GM21825 (cell line): Measurements from ENCODE around the gene HMOX1.
"Not testable (repeated sequence)": the region's sequence is repeated elsewhere in the genome, so short reads cannot be mapped to it uniquely, and the experiment has no call there.

Experiments used
- ATAC-seq: cut with Tn5 transposase; IDR thresholded peaks from one replicate; pipeline ENCODE4 v1.9.1; 2021; ENCODE audit warnings: mild to moderate bottlenecking, moderate library complexity; ENCODE audit not compliant: unreplicated experiment

The HMOX1 gene

DNA sequence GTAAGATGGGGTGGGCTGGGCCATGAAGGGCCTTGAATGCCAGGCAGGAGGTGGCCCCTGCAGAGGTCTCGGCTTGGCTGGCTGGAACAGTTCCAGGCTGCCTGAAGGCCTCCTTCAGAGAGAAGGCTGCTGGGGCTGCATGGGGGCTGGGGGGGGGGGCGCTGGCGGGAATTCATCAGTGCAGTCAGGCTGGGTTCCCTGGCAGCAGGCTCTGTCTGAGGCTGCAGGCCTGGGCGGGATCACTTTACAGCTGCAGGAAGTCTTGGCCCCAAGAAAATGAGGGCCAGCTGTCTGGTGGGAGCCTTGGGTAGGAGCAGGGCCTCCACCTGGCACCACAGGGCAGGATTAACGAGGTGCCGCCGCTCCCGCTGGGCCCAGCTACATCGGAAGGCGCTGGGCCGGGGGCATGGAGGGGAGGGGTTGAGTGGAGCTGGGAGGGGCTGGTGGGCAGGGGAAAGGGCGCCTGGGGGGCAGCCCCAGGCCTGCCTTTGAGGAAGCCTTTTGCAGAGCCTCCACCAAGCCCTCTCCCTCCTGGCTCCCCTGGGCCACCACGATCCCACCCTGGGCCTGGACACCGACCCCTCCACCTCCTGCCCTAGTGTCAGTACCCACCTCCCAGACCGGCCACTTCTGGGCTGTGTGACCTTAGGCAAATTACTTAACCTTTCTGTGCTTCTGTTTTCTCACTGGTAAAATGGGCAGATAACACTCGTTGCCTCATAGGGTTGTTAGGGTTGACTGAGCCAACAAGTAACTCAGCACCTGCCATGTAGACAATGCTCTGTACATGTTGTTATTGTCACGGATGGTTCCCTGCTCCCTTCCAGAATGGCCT is 31.0 kb upstream of the HMOX1 start:
- no peak for ATAC-seq

DNA sequence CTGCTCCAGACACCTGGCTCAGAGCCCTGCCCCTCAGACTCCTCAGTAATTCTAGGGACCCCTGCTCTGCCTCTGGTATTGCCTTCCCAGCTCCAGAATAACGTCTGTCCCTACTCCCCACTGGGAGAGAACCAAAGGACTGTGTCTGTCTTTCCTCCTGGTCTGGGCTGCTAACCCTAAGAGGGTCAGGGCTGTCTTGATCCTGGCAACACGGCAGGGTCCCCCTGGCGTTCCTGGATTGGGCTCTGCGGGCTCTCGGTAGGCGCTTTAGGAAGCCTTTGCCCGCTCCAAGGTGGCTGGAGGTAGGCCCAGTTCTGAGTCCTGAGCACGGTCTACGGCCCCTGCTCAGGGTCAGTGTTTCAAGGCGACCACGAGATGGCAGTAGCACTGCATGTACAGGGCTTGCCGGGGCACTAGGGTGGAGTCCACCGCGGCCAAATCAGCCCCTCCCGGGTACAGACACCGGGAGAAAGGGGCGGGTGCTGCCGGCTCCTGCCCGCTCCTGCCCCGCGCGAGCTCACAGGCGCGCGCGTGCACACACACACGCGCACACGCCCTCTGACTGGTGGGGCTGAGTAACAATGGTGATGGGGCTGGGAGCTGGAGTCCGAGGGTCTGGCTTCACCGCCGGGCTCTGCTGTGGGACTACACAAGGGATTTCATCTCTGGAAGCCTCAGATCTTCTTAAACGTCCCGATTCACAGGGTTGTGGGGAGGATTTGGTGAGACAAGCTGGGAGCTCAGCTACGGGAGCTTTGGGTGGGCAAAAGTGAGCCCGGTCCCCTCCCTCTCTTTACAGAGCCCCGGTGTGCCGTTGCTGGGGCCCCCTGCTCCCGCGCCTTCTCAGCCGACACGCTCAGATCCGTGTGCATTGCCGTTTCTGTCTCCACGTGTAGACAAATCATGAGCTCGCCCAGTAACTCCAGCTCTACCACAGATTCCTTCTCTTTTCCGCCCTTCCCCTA is 30.1 kb upstream of the HMOX1 start:
- ATAC-seq = peak; percentile 63

DNA sequence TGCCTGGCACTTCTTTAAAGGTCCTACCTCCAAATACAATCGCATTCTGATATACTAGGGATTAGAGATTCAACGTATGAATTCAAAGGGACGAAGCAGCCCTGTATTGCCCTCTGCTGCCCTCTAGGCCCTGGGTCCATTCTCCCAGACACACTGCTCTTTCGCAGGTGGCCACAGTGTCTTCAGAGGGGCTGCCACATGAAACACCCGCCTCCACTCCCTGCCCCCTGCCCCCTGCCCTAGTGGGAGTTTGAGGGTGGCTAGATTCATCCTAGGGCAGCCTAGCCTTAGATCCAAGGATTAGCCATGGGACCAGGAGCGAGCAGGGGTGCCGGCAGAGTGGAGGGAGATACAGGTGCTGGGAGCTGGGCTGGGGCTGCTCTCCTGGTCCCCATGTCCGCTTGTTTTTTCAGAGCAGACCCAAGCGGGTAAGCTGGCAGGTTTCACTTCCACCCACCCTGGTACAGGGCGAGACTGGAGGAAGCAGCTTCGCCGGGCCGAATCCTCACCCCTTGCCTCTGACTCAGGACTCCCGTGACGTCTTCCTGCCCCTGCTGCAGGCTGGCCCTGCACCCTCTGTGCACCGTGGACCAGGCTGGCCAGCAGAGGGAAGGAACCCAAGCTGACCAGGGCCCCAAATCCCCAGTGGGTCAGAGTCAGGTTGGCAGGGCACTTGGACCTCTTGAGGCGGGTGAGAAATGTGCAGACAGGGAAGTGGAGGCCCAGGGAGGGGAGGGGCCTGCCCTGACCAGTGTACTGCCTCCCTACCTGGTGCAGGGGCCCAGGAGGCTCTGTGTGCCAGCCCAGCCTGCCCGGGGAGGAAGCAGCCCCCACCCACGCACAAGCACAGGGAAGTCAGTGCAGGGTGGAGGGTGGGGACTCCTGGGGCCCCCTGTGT is 28.4 kb upstream of the HMOX1 start:
- peak; percentile 40 for ATAC-seq

DNA sequence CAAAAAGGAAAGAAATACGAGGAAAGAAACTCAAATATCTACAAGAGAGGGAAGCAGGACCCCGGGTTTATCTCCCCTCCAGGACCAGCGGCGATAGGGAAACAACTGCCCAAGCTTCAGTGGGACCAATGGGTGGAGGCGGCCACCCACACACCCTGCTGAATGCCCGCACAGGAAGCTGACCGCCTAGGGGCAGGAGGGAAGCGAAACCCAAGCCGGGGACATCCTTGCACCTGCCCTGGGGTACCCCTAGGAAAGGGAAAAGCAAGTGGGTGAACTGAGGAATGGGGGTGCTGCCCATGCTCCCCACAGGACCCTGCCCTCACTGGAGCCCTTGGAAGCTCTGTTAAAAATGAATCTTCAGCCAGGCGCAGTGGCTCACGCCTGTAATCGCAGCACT is 27.6 kb upstream of the HMOX1 start:
- no peak for ATAC-seq

DNA sequence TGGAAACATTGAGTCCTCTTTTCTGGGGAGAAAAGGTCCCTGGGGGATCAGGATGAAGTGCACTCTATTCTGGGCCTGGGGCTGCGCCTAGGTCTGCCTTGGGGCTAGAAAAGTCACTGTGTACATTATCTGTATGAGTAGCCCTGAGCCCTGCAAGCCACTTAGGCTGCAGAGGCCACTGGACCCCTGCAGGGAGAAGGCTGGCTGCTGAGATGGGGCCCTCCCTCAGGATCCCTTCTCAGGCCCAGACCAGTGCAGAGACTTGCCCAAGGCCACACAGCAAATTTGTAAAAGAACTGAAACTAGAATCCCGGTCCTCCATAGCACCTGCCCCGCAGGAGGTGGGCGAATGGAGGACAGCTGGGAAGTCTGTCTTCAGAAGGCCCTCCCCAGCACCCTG is 26.8 kb upstream of the HMOX1 start:
- no peak for ATAC-seq

DNA sequence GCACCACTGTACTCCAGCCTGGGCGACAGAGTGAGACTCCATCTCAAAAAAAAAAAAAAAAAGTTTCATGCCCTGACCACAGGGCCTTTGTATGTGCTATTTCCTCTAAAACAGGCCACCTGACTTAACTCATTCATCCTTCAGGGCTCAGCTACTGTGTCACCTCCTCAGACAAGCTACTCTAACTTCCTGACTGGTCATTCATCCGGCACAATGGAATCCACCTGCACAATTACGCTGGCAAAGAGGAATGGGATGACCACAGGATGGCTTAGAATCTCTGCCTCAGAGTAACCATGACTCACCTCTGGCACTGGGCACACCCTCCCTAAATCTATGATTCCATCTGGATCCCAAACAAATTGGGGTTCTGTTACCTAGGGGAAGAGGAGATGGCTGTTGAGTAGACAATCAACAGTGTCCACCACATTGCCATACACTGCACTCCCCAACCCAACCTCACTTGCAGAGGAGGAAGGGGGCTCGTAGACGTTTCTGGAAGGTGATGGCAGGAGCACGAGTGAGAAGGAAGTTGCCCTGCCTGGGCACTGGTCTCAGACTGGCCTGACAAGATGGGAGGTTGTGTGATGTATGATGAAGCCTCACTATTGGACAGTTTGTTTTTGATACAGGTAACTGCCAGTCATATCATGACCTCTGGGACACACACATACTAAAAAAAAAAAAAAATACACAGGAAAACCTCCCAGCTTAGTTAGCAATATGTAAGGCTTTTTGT is 22.8 kb upstream of the HMOX1 start:
- no peak for ATAC-seq

DNA sequence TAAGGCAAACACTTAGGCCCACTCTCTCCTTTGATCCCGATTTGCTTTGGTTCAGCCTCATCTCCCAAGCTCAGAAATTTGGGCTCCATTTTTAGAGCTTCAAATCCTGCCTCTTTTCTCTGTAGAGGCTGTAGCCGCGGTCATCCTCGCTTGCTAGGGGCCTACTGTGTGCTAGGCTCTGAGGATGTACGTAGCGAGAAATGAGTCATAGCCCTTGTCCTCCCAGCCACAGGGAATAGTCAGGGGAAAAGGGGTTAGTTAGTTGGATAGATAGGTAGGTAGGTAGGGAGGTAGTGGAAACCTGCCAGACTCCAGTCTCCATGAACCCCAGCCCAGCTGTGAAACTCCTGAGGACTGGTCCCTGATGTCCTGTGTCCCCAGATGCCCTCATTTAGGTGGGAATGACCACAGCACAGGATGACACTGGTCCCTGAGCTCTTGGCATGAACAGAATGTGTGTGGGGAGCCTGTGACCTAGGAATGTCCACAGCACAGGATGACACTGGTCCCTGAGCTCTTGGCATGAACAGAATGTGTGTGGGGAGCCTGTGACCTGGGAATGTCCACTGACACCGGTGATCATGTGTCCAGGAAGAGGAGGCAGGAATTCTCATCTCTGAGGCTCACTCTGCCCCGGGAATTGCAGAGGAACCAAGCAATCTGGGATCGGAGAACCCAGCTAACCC is 21.4 kb upstream of the HMOX1 start:
- ATAC-seq = no peak

DNA sequence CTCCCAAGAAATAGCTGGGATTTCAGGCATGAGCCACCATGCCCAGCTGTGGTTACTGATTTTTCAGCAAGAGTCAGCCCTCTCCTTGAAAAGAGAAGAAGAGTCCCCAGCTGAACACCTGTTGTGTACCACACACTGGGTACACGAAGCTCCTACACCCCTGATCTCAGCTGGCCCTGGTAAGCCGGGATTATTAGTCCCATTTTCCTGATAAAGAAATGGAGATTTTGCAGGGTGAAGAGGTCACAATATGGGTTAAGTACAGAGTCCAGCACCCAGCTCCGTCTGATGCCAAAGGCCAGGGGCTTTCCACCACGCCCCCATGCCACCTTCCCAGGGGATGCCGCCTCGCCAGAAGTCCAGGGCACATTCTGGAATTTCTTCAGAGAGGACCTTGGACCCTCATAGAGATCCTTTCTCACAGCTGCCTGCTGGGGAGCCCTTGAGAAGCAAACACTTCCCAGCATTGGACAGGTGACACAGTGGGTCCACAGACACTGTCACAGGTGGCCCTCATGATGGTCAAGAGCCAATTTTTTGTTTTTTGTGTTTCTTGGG is 19.8 kb upstream of the HMOX1 start:
- ATAC-seq = no peak

DNA sequence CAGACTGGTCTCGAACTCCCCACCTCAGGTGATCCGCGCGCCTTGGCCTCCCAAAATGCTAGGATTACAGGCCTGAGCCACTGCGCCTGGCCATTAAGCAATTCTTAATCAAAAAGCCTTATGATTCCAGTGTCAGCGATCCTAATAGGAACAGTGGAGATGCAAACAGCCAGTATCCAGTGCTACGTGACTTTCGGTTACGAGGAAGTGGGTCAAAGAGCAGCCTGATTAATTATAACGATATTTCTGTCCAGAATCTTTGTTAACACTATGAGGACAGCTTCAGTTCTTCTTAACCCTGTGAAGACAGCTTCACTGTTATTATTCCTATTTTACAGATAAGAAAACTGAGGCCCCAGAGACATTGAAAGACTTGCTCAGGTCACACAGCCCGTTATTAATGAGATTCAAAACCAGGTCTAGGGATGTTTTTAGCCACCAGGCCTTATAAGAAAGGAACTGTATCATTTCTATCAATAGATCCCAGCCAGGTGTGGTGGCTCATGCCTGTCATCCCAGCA is 17.3 kb upstream of the HMOX1 start:
- ATAC-seq = no peak

DNA sequence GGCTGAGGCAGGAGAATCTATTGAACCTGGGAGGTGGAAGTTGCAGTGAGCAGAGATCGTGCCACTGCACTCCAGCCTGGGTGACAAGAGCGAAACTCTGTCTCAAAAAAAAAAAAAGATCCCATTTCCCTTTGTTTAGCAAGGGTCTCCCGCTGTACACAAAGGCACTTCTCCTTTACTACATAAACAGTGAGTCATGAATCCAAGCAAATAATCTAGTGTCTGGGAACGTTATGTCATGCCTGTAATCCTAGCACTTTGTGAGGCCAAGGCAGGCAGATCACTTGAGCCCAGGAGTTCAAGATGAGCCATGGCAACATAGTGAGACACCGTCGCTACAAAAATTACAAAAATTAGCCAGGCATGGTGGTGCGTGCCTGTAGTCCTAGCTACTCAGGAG is 16.7 kb upstream of the HMOX1 start:
- ATAC-seq = not testable (repeated sequence)

DNA sequence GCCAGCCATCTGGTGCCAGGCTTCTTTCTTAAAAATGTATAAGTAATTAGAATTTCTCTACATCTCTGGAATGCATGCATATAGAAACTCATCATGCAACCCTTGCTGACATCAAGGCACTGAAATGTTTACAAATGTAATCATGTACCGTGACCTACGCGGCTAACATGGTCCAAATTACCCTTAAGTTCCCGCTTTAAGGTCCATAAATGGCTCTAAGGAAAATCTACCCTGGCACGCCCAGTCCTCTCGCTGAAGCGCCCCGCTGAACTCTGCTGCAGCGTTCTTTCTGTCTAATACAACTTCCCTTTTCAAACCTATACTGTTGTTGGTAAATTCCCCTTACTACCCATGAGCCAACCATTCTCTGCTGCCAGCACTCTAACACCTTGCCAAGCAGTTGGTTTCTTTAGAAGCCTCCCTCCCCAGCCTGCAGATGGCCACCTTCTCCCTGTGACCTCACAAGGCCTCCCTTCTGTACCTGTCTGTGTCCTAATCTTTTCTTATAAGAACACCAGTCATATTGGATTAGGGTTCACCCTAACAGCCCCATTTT is 13.5 kb upstream of the HMOX1 start:
- ATAC-seq = peak; percentile 45

DNA sequence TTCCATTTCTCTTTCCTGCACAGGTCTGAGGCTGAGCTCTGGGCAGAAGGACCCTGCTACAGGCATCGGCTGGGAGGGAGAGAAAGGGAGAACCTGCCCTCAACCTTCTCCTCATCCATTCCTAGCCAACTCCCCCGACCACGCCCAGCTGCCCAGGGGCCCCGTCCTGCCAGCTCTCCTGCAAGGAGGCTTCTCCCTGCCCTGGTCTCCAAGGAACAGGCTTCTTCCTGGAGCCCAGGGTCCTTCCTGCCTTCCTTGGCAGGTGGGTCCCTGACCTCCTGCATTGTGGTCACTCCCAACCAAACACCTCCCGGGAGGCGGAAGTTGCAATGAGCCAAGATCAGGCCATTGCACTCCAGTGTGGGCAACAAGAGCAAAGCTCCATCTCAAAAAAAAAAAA is 12.5 kb upstream of the HMOX1 start:
- ATAC-seq = no peak

DNA sequence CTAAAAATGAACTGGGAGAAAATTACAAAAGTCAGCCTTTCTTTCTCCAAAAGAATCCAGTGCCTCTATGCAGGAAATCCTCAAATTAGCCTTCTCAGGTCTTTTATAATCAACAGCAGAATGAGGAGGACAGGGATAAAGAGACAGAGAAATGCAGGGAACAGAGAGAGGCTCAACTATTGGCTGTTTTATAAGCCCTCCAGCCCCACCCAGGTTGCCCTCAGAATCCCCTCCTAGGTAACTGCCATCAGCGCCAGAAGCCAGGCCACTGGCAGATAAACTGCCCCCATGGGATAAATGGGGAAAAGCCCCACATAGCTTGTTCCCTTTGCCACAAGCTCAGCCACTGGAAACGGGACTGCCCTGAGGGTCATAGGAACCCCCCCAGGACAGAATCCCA is 10.9 kb upstream of the HMOX1 start:
- ATAC-seq = no peak

DNA sequence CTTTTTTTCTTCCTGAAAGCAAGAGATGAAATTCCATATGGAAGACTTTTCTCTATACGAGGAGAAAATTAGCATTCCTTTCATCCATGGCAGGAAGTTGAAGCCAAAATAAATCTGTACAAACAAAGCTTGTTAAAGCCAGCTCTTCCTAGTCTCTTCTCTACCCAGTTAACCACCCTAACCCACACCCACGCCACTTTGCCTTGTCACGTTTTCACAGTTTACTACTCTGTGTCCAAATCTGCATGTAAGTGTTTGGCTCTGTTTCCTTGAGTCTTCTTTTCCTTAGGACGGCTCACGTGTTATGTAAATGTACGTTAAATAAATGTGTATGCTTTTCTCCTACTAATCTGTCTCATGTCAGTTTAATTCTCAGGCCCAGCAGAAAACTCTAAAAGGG is 7.1 kb upstream of the HMOX1 start:
- no peak for ATAC-seq

DNA sequence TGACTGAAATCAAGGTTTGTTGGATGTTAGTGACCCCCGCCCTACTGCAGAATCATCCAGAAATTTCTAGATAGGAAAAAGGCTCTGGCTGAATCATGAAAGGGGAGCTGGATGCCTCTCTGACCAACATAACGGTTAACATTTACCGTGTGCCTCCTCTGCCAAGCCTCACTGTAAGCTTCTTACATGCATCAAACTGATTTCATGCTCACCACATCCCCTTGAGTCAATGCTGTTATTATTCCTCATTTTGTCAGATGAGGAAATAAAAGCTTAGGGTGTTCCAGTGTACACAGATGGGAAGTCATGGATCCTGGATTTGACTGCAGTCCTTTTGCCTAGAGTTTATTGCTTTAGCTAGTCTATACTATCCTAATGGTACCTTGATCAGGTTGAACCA is 5.9 kb upstream of the HMOX1 start:
- no peak for ATAC-seq

DNA sequence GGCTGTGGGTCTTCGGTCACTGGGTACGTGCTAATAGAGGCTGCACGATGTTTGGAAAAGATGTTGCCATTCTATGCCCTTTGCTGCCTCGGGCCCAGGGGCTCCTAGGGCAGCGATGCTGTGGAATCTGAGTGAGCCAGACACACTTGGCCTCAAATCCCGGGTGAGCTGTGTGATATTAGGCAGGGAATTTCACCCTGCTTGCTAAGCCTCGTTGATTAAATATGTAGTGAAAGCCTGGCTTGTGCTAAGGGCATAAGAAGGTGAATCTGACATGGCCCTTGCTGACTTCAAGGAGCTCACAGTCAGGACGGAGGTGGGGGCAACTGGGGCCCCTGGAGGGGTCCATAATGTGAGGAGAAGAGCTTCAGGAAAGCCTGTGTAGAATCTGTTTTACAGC is 5.4 kb upstream of the HMOX1 start:
- ATAC-seq = no peak

DNA sequence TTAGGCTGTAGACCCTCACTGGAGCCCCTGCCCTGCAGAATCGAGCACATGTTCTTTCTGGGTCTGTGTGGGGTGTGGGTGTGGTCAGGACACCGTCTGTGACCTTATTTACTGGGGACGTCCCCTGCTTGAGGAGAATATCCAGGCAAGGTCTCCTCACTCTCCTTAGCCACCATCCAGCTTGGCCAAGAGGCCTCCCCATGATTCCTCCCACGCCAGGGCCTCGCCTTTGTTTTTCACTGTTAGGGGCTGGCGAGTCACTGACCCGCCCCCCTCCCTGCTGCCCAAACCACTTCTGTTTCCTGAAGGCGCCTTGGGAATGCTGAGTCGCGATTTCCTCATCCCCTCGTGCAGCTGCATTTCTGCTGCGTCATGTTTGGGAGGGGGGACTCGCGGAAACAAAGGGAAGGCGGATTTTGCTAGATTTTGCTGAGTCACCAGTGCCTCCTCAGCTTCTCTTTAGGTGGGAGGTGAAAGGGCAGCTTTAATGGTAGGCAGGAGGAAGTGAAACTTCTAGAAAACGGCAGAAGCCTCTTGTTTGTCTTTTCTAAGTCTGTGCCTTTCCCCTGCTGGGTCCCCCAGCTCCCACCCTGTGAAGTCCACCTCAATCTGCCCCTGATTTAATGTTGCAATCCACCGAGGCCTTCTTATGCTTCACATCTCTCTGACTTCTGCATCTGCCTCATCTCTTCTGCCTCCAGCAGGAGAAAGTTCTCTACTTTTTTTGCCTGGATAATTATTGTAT is 4.0 kb upstream of the HMOX1 start:
- ATAC-seq = peak; percentile 54

DNA sequence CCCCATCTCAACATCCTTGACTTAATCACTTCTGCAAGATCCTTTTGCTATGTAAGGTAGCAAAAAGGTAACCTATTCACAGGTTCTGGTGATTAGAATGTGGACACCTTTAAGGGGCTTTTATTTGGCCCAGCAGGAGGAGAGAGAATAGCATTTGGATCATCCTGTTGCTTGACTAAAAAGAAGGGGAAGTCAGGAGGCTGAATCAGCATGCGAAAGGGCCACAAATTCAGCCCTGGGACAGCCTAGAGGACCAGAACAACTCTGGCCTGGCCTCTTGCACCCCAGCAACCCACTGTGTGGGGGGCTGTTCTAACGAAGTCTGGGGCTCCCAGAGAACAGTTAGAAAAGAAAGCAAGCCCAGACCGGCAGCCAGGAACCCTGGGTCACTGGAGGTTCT is 3.2 kb upstream of the HMOX1 start:
- ATAC-seq = no peak
